HG03095 (cell line): ENCODE measurements around the gene AGBL4.

Experiments used
- ATAC-seq: cut with Tn5 transposase; IDR thresholded peaks from one replicate; pipeline ENCODE4 v1.9.1; 2021; ENCODE audit warnings: moderate library complexity; ENCODE audit not compliant: unreplicated experiment

AGBL4 gene

DNA sequence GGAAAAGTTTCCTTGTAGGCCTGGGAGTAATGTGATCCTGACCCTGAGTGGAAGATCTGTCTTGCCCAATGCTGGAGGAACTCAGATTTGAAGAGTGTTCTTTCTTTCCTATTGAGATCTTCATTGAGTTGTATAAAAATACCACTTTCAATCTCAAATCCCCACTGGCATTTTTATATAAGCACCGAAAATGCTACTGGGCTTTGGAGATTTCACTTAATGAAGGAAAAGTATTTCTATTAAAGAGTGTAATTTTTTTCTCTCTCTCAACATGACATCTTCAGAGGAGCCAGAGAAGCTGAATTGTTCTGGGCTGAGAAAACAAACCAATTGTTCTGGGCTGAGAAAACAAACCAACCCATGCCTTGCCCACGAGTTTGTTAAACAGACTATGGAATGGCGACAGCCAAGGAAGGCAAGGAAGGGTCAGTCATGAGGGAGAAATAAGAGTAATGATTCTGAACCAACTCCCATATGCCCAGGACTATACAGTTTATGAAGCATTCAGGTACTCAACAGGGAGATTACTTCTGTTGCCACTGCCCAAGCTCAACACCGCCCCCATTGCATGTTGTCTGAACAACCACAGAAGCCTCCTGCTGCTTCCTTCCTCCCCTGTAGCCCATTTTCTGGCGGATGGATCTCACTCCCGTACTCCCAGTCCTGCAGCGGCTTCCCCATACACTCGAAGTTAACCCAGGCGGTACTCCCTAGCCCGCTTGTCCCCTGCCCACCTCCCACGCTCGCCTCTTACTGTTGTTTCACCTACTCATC is 1350.2 kb downstream of the AGBL4 start:
- ATAC-seq: no peak

DNA sequence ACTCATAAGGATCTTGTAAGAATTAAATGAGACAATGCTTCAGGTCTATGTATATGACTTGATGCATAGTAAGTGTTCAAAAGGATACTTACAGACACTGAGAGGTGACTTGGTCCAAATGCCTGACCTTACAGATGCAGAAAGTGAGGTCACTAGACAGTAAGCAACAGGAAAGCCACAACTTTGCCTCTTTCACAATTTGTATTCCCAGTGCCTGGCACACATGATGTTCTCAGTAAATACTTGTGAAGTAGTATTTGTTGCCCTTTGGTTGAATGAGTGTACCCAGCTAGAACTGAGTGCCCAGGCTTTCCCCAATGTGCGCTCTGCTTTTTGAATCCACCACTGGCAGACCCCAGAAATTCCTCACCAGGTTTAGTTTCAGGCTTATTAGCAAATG is 1352.2 kb downstream of the AGBL4 start:
- no peak for ATAC-seq

DNA sequence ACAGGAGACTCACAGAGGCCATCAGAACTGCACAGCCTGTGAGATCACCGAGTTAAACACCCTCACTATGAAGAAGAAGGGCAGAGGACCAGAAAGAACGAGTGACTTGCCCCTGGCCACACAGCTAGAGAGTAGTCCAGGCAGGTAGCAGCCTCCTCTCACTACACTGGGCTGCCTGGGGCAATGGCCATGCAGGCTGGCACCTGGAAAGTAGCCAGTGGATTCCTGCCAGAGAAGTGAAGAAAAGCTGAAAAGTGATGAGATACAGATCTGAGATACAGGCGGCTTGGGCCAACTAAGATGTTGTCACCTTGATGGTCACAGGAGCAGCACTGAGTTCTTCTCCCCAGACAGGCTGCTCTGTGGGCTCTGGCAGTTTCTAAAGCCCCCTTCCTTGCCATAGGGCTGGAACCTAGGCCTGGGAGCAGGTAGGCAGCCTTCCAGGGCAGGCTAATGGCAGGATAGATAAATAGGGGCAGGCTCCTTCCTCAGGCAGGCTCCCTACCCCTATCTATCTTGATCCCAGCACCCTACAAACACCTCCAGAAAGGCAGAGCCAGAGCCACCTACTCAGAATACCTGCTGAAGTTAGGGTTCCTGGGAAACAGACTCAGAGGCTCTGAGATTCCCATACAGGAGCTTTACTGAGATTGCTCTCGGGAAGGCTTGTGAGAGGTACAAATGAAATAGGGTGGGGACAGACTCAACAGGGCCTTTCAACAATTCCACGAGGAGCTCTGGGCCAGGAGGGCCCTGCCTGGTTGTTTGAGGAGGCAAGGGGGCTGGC is 1353.3 kb downstream of the AGBL4 start:
- no peak for ATAC-seq

DNA sequence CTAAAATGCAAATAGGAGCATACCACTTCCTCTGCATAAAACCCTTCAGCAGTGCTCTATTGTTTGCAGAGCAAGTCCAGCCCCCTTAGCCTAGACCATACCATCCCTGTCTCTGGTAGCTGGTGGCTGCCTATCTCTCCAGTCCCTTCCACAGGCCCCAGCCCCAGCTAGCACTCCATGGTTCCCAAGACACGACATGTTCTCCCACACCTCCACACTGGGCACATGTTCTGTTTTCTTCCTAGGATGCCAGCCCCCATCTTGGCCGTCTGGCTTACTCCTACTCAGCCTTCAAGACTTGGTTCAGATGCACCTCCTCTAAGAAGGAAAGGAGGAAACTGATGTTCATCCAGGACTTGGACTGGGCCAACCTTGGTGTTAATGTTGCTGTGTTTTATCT is 1355.4 kb downstream of the AGBL4 start:
- ATAC-seq: no peak

DNA sequence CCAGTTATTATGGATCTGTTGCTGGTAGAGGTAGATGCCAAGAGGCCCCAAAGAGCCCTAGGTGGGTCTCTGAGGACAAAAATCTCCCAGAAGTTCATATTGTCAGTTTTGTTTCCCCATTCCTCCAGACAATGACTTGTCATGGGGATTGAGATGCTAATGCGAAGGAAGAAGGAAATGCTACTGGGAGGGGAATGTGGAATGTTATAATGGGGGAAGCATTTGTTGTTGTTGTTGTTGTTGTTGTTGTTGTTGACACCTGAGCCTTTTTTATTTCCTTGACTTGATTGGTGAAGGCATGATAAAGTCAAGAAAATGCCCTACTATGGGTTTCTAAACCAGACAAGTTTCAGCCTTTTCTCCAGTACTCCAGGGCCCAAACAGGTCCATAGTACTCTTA is 1356.0 kb downstream of the AGBL4 start:
- no peak for ATAC-seq

DNA sequence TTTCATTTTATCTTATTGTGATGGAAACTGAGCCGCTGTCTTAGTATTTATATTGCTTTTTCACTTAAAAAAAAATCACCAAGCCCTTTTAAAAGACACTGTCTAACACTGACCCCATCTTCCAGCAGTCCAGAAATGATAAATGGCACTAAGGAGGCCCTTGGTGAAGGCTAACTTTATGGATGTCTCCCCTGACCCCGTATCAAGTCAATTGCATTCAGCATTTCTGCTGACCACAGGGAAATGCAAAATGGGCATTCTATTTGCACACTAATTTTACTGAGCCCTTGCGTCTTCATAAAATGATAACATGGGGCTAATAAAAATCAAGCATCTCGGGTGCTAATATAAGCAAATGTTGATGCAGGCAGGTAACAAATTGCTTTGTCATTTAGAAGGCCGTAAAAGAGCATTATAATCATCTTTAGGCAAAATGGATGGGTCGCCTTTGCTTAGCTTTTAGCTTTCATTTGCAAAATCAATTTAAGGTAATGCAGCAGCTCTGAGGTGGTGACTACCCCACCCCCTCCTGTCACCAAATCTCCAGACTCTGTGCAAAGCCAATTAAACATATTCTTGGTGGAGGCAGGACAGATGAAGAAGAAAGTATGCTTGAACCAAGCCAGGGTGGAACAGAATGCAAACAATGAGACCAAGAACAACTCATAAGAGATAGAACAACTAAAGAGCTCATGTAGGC is 1357.9 kb downstream of the AGBL4 start:
- no peak for ATAC-seq

DNA sequence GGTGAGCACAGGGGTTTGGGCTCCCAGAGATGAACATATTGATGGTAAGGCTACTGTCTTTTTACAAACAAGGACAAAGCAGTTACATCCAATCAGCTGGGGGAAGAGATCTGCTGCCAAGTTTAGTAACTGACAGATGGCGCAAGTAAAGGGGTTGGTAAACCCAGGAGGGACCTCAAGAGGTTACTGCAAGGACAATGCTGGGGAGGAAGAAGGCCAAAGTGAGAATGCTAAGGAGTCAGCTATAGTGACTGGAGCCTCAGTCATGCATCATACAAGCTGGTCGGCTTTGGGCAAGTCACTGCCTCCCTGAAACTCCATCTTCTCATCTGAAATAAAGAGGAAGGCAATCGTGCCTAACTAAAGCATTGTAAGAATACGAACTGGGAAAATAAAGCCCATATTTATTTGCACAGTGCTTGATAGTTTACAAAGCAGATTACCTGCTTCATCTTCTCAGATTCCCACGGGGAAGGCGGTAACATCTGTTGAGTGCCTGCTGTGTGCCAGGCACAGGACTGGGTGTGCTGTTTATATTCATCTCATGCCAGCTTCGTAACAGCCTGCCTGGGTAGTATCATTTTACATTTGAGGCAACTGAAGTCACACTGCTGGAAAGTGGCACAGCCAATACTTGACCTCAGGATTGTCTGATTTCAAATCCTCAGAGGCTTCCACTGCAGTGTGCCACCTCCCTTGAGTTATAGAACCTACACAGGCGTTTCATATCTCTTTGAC is 1361.9 kb downstream of the AGBL4 start:
- ATAC-seq: no peak

DNA sequence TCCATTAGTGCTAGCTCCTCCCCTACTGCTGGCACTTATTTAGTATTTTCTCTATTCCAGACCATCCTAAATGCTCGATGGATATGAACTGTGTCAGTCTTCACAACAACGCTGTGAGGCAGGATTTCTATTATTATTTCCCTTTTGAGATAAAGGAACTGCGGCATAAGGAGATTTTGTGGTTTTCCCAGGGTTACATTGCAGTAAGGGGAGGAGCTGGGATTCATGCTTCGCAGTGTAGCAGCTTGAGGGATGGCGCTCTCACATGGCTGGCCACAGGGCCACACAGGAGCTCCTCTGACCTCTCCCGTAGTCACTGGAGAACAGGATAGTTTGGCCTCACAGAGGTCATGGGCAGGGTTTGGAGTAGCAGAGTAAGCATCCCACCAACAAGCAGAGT is 1364.0 kb downstream of the AGBL4 start:
- no peak for ATAC-seq

DNA sequence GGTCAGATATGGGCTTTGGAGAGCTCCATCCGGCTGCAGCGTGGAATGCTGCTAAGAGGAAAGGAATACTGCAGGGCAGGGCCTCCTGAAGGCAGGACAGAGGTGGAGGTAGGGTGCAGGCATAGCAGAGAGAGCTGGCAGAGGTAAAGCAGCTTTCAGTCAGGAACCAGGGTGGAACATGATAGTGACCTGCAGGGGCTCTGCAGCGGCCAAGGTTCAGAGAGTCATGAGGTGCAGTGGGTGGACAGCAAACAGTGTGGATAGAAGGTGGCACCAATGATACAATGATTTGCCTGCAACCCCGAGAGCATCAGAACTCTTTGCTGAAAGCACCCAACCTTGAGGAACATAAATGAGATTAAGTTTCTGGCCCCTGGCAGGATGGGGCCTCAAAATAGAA is 1366.3 kb downstream of the AGBL4 start:
- ATAC-seq: no peak

DNA sequence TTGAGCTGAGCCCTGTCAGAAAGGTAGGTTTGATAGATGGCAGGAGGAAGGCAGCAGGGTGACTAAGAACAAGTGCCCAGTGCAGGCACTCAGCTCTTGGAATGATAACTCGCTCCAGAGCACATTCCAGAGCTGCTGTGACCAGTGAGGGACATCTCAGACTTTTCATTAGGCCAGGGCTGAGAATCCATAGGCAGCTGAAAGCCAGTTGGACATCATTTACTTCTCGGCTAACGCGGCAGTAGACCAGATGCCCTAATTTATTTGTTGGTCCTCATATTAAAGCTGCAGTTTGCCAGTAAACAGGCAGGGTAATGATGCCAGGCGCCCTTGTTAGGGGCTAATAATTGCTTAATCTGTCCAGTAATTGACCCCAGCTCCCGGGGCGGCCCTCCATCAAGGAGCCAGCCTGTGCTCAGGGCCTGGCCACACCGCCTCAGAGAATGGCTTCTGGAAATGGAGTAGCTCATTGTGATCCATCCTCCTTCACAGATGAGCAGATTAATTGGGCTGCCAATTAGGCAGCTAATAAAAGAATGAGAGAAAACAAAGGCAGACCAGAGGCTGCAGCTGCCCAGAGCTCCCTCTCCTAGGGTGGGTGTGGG is 1369.0 kb downstream of the AGBL4 start:
- no peak for ATAC-seq

DNA sequence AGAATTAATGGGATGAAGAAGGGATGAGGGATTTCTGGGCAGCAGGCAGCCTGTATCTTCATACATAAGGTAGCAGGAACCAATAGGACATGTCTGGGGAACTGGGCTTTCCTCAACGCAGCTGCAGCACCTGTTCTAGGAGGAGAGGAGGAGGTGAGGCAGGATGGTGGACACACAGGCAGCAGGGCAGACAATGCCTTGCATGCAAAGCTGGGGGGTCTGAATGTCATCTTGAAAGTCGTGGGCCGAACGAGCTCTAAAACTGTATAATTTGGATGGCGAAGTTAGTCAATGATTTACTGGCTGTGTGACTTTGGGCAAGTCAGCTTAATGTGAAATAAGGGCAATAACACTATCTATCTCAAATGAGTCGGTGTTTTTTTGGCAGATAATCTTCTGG is 1371.4 kb downstream of the AGBL4 start:
- ATAC-seq: no peak

DNA sequence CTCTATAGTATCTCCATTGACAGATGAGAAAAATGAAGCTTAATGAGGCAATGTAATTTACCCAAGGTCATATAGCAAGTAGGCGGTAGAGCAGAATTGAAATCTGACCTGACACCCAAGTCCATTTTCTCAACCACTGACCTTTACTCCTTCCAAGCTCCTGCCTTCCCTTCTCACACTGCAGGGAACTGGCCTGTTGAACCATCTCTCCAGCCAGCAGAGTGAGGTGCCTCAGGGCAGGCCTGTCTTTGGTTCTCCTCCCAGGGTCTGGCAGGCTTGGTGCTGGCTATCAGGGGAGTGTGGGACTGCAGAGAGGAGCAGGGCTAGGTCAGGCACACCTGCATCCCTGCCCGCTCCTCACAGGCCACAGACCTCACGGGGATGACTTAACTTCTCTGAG is 1373.9 kb downstream of the AGBL4 start:
- ATAC-seq: no peak

DNA sequence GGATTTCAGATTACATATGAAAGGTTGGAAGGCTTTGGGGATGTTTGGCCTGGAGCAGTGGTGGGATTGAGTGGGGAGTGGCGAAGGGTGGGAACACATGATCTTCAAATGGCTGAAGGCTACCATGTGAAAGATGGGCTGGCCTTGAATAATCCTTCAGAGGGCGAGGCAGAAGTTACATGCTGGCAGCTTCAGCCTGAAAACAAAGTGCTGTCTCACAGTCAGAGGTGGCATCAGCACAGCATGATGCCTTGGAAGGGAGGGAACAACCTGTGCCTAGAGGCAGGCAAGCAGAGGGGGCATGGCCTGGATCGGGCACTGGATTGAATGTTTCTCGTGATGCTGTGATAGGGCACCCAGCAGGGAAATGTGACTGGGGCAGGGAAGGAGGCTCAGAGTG is 1377.9 kb downstream of the AGBL4 start:
- no peak for ATAC-seq

DNA sequence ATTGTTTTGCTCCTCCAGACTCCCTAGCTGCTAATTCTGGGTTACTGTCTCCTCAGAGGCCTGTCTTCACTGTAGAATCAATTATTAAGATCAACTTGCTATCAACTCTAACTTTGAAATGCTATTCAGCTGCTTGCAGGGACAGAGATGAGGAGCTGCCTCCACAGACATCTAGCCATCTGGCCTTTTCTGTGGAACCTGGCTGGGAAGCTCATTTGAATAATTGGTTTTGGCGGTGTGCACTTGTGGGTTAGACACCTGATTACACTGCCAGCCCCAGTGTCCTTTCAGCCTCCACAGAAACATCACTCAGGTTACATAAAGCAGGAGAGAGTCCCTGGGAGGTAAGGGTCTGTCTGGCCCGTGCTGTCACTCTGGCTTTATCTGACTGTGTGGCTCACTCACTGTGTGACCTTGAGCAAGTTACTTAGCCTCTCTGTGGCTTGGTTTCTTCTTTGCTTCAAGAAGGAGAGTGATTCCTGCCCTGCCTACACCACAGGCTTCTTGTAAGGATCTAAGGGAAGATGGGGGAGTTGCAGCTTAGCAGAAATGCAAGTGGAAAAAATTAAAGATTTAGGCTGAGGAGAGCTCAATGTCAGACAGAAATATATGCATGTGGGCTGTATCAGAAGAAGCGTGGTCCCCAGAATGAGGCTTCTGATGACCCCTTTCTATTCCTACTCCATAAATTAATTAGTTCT is 1378.7 kb downstream of the AGBL4 start:
- no peak for ATAC-seq

DNA sequence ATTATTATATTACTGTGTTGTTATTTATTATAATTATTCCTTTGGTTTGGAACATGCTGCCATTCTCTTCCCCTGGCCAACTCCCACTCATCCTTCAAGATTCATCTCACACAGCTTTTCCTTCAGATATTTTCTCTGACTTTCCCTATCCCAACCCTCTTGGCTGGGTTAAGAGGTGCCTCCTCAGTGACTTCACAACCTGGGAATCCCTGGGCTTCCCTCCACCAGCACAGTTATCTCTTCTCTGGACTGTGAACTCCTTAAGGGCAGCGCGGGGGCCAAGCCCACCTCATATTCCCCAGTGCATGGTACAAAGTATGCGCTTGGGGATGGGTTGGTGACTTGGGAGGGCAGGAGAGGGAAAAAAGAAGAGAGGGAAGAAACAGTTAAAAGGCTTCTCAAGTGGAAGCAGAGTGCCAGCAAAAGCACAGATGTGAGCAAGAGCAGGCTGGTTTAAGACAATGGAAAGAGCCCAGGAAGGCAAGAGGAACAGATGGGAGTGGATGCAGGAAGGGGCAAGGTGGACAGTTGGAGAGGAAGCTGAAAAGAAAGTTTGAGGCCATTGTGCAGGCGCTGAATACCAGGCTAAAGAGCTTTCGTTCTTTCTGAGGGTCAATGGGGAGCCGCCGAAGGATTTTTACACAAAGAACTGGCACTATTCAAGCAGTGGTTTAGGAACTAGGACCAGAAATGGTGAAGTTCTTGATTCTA is 1379.4 kb downstream of the AGBL4 start:
- ATAC-seq: no peak

DNA sequence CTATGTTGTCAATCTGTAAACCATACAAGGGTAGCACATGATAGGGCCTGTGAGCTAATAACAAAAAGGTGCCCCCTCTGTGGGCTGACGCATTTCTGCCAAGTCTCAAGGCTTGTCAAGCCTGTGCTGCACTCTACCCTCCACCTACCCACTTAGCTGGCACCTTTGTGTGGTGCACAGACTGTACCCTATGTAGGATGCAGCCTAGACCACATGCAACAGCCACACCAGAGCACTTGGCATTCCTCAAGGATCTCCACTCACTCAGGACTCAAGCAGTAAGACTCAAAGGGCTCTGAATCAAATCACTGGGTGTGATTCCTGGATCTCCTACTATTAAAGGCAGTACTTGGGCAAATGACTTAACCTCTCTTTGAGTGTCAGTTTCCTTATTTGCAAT is 1380.6 kb downstream of the AGBL4 start:
- no peak for ATAC-seq

DNA sequence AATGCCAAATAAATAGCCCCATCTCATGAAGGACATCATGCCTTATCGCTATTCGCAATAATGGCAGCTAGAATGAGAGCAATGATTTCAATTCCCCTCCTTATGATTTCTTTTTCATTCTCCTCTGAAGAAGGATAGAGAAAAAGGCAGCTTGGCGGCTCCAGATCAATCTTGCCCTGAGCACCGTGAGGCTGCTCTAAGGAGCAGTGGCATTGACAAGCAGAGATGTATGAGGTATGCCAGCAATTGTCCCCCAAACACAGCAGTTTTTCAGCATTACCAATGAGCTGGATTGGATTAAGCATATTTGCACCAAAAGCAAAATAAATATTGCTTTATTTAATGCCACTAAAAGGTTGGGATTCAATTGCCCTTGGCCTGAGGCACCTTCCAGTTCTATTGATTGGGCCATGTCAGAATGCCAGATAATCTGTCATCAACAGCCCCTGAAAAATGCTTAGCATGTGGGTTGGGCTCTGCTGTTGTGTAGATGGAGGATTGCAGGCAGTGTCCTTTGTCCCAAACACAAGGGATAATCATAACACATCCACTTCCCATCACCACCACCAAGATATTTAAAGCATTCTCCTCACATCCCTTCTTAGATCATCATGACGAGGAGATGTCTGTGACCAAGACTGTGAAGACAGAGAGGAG is 1382.8 kb downstream of the AGBL4 start:
- no peak for ATAC-seq

DNA sequence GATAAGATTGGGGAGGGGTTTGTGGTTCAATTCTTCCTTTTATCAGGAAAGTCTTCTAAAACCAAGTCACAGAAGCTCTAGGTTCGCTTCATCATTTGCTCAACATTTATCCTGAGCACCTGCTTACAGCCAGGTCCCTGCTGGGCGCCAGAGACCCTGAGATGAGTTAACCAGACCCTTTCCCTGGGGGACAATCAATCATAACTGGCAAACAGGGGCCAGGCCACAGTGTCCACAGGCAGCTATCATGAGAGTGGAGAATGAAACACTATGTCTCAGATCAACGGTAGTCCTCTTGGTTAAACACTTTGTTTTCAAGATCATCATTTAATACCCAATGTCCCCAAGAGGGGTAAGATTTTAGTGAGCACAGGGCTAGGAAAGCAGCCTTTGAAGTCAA is 1393.9 kb downstream of the AGBL4 start:
- no peak for ATAC-seq

DNA sequence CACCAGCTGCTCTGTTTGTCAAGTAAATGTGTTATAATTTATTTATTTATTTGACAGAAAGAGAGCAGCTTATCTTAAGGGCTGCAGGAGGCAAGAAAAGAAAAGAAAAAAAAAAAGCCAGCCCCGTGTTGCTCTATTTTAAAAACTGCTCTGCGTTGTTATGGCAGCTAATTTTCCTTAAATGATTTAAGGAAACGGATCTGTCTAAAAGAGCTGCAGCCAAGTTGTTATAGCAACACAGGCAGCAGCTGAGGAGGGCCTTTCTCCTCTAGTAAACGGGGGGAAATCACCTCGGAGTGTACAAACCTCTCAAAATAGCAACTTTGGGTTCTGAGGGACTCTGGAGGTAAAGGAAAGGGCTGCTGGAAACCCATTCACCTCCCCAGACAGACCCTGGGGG is 1396.3 kb downstream of the AGBL4 start:
- no peak for ATAC-seq
